ENCODE results near the gene HSPA14. TPM values are rescaled to one million over a fixed set of nuclear protein-coding genes. Genes with fewer than 3 reads are reported as not detected.

Gene HSPA14, protein sequence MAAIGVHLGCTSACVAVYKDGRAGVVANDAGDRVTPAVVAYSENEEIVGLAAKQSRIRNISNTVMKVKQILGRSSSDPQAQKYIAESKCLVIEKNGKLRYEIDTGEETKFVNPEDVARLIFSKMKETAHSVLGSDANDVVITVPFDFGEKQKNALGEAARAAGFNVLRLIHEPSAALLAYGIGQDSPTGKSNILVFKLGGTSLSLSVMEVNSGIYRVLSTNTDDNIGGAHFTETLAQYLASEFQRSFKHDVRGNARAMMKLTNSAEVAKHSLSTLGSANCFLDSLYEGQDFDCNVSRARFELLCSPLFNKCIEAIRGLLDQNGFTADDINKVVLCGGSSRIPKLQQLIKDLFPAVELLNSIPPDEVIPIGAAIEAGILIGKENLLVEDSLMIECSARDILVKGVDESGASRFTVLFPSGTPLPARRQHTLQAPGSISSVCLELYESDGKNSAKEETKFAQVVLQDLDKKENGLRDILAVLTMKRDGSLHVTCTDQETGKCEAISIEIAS
- 10 to 100 TPM in 1 of 2 donors, 1 to 10 TPM in 1; 6.7 to 11.5 TPM for total RNA-seq

DNA sequence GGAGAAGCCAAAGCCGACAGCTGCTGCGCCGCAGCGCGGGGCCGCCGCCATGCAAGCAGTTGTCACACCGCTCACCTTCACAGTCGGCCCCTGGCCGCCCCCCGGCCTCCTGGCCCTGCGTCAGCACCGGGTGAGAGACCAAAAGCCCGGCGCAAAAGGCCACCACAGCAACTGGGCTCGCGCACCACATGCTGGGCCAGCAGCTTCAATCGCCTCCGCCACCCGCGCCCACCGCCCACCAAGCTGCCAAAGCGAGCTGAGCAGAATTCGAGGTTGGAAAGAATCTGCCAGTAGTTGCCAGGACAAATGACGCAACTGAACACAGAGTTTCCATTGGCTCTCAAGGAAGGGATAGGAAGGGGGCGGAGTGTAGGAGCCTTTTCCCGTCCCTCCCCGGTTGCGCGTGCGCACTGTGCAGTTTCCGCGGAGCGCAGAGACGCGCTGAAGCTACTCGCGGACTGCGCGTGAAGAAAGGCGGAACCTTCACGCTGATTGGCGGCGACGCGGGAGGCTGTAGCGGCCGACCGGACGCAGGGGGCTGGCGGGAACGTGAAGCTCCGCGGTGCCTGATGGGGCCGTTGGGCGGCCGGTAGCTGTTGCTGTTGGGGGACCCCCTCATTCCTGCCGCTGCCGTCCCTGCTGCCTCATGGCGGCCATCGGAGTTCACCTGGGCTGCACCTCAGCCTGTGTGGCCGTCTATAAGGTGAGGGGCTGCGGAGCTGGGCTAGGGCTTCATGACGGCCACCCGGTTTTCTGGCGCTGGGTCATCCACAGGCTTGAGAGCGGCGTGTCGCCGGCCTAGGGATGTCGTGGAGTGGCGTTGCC lies at the start of gene HSPA14, which contains the start of the genes CDNF and MSANTD7:
HSPA14 (plus strand) TSS at position 550 of the 825 bp plus-strand sequence; CDS start at position 647, 97 bp downstream.
CDNF (minus strand) TSS at position 281 of the 825 bp plus-strand sequence; CDS start at position 190, 91 bp downstream.
MSANTD7 (plus strand) TSS at position 550 of the 825 bp plus-strand sequence. CDS start 3,979 bp downstream, outside the sequence.
- Histone ChIP-seq H3K4me1 (replicated peaks) (no peaks in the 10 kb centered on the region), H3K27ac (peak within 1 kb of the TSS; percentile 95 to 99), H3K27me3 (replicated peaks; ENCODE audit: insufficient read depth) (no peaks in the 10 kb centered on the region), H3K4me3 (peak within 1 kb of the TSS; percentile 79 to 87), H3K36me3 (peaks cover 6 to 9% of the 10 kb centered on the region in 2 donors), H3K9me3 (no peaks in the 10 kb centered on the region)
- TF ChIP-seq, protein P1, sequence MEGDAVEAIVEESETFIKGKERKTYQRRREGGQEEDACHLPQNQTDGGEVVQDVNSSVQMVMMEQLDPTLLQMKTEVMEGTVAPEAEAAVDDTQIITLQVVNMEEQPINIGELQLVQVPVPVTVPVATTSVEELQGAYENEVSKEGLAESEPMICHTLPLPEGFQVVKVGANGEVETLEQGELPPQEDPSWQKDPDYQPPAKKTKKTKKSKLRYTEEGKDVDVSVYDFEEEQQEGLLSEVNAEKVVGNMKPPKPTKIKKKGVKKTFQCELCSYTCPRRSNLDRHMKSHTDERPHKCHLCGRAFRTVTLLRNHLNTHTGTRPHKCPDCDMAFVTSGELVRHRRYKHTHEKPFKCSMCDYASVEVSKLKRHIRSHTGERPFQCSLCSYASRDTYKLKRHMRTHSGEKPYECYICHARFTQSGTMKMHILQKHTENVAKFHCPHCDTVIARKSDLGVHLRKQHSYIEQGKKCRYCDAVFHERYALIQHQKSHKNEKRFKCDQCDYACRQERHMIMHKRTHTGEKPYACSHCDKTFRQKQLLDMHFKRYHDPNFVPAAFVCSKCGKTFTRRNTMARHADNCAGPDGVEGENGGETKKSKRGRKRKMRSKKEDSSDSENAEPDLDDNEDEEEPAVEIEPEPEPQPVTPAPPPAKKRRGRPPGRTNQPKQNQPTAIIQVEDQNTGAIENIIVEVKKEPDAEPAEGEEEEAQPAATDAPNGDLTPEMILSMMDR (IDR thresholded peaks at IDR 0.05), result peak in 1 of 4 experiments; percentile 4
- TF ChIP-seq POLR2AphosphoS5 (IDR thresholded peaks at IDR 0.05) (peak; percentile 100), POLR2A (IDR thresholded peaks at IDR 0.05) (peak; percentile 83)
- under 1% methylated on average over 43 of the region's 72 CpGs for whole genome bisulfite sequencing
- intact Hi-C loops (cut with DNase I), result loop anchor here (5.0 to 10.0 kb wide), 3 partner anchors 39 to 257 kb away; partner anchors contain the start of genes RPP38 and SUV39H2
- peak; percentile 99 for DNase-seq (ENCODE audit: low spot score)

DNA sequence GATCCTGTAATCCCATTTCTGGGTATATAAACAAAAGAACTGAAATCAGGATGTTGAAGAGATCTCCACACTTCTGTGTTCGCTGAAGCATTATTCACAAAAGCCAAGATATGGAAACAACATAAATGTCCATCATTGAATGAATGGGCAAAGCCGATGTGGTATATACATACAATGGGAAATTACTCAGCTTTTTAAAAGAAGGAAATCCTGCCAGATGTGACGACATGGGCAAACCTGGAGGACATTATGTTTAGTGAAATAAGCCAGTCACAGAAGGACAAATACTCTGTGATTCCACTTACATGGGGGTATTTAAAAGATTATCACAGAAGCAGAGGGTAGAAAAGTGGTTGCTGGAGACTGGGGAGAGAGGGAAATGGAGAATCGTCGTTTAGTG lies 39.5 kb upstream of the HSPA14 start:
- whole genome bisulfite sequencing, result 25% methylated on average over 5 of the region's 5 CpGs
- no peaks in the 10 kb centered on the region for H3K27me3 ChIP-seq (replicated peaks; ENCODE audit: insufficient read depth)
- no peak overlapping the region for H3K27ac ChIP-seq
- H3K9me3 ChIP-seq, result no peaks in the 10 kb centered on the region
- no peaks in the 10 kb centered on the region for H3K36me3 ChIP-seq
- no peaks in the 10 kb centered on the region for H3K4me1 ChIP-seq (replicated peaks)
- no peak overlapping the region for H3K4me3 ChIP-seq
- no peak for DNase-seq (ENCODE audit: low spot score)
- no peak for TF ChIP-seq POLR2AphosphoS5 (IDR thresholded peaks at IDR 0.05)
- no peak for TF ChIP-seq POLR2A (IDR thresholded peaks at IDR 0.05)
- TF ChIP-seq, protein P1 (IDR thresholded peaks at IDR 0.05), result no peak
- intact Hi-C loops (cut with DNase I), result no loop called here

DNA sequence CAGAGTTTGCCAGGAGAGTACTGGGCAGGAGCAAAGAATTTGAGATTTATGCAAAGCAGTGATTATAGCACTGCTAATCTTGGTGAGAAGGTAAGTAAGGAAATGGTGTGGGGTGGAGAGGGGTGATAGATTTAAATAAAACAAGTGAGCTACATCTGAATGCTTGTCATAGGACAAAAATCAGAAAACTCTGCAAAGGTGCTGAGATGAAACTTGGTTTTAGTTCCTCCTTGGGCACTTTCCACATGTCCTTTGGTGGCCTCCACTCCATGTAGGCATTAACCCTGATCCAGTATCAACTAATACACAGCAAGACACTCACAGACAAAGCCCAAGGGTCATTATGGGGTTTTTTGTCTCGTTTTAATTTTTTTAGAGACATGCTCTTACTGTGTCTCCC lies 37.7 kb upstream of the HSPA14 start:
- TF ChIP-seq, protein P1 (IDR thresholded peaks at IDR 0.05), result no peak
- TF ChIP-seq POLR2A (IDR thresholded peaks at IDR 0.05) (no peak), POLR2AphosphoS5 (IDR thresholded peaks at IDR 0.05) (no peak)
- Histone ChIP-seq H3K9me3 (no peaks in the 10 kb centered on the region), H3K4me1 (replicated peaks) (no peaks in the 10 kb centered on the region), H3K36me3 (no peaks in the 10 kb centered on the region), H3K27ac (no peak overlapping the region), H3K27me3 (replicated peaks; ENCODE audit: insufficient read depth) (no peaks in the 10 kb centered on the region), H3K4me3 (no peak overlapping the region)
- no peak for DNase-seq (ENCODE audit: low spot score)
- WGBS, result 67% methylated on average over 1 of the region's 1 CpG
- intact Hi-C loops (cut with DNase I), result no loop called here

DNA sequence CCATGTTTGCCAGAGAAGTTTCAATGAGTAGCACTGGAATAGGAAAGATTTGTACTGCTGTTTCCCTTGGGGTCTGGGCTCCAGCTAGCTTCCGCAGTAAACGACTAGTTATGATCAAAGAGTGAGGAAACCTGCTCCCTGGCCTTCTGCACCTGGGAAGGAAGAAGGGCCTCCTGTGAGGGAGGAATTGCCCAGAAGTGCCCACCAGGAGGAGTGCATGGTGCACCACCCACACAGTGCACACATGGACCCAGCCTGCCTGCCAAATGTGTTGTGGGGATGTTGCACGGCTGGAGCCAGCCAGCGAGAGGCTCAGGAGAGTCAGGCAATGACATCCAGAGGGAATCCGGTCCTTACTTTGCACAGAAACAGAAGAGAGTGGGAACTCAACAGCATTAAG lies 36.4 kb upstream of the HSPA14 start:
- Histone ChIP-seq H3K27ac (no peak overlapping the region), H3K4me3 (no peak overlapping the region), H3K36me3 (no peaks in the 10 kb centered on the region), H3K27me3 (replicated peaks; ENCODE audit: insufficient read depth) (no peaks in the 10 kb centered on the region), H3K4me1 (replicated peaks) (no peaks in the 10 kb centered on the region), H3K9me3 (no peaks in the 10 kb centered on the region)
- DNase-seq (ENCODE audit: low spot score), result no peak
- 55% methylated on average over 5 of the region's 5 CpGs for WGBS
- TF ChIP-seq POLR2AphosphoS5 (IDR thresholded peaks at IDR 0.05), result no peak
- intact Hi-C loops (cut with DNase I), result no loop called here

DNA sequence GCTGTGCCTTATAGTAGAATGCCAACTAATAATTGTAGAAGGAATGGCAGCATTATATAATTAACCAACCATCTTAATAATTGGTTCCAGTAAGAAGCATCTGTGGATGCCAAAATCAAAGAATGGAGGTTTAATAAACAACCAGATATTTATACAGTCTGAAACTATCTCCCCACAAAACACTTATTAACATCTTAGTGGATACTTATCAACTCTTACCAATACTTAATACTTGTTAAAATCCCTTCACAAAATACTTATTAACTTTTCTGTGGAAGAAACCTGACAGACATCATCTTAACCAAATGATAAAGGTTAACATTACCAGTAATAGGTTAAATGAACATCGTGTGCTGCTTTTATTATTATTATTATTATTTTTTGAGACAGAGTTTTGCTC lies 34.3 kb upstream of the HSPA14 start:
- Histone ChIP-seq H3K9me3 (no peaks in the 10 kb centered on the region), H3K27ac (no peak overlapping the region), H3K27me3 (replicated peaks; ENCODE audit: insufficient read depth) (no peaks in the 10 kb centered on the region), H3K4me1 (replicated peaks) (no peaks in the 10 kb centered on the region), H3K36me3 (no peaks in the 10 kb centered on the region), H3K4me3 (no peak overlapping the region)
- intact Hi-C loops (cut with DNase I), result no loop called here
- no peak for DNase-seq (ENCODE audit: low spot score)
- WGBS, result 46% methylated on average over 1 of the region's 1 CpG
- TF ChIP-seq, protein P1 (IDR thresholded peaks at IDR 0.05), result no peak
- TF ChIP-seq POLR2AphosphoS5 (IDR thresholded peaks at IDR 0.05) (no peak), POLR2A (IDR thresholded peaks at IDR 0.05) (no peak)
